HepG2 (cell line): ENCODE data around the gene SLC9A9. TPM values are rescaled to one million over a fixed set of nuclear protein-coding genes. Genes with fewer than 3 reads are reported as not detected.

Experiments
- ATAC-seq: fragments of 200-7000 bp; cut with Tn5 transposase; 3 replicates; pipeline ENCODE4 v1.9.1; 2020; ENCODE audit warnings: mild to moderate bottlenecking, moderate library complexity
- BruUV-seq: library from RNA; stranded (reverse); fragments of 400-500 nt; replicated peaks from 2 replicates; lab custom pipeline; 2021; lab: Mats Ljungman, UMichigan
- CTCF ChIA-PET: fragments of 300-600 bp; formaldehyde crosslinking; extraction: SDS; loops from one replicate; lab custom pipeline; 2021; ENCODE audit warnings: low total read pairs, inconsistent platforms, low intra/inter-chr PET ratio; lab: Yijun Ruan, JAX
- POLR2A ChIA-PET: fragments of 350-600 bp; sonication (Branson Sonifier 250); formaldehyde crosslinking; loops from one replicate; lab custom pipeline; 2020; ENCODE audit warnings: antibody characterized with exemption, inconsistent platforms; lab: Yijun Ruan, JAX
- DNase-seq: peaks from one replicate; pipeline ENCODE4 v3.0.0-alpha.2; 2015; ENCODE audit warnings: low spot score
- FAIRE-seq: peaks from 3 replicates; lab custom pipeline; 2011; peaks lifted over from hg19 to GRCh38; lab: Jason Lieb, UNC
- H2AFZ ChIP-seq: one replicate; pipeline ENCODE4 v1.6.1; 2011; ENCODE audit warnings: low read length, inconsistent platforms
- H3K27ac ChIP-seq: fragments of 300-600 bp; 3 replicates; pipeline ENCODE4 v1.8.0; 2011; ENCODE audit warnings: mixed run types, mild to moderate bottlenecking, mixed read lengths, low read length, inconsistent platforms; ENCODE audit not compliant: insufficient read depth; ENCODE audit errors: extremely low read length
- H3K27me3 ChIP-seq, 2 experiments: fragments of 200-600 bp in 1 of 2; 2 replicates in 1 of 2; 3 replicates in 1 of 2; pipeline versions ENCODE4 v1.6.0 to v1.8.0; 2011; ENCODE audit warnings: low read length in 2 of 2, mild to moderate bottlenecking in 2 of 2, moderate library complexity in 2 of 2, inconsistent platforms in 1 of 2; ENCODE audit not compliant: insufficient read depth in 2 of 2, control insufficient read depth in 1 of 2
- H3K36me3 ChIP-seq, 2 experiments: fragments of 200-600 bp in 1 of 2; replicated peaks in 1 of 2; 2 replicates in 1 of 2; 3 replicates in 1 of 2; pipeline versions ENCODE4 v1.5.1 to v1.8.0; 2011; ENCODE audit warnings: low read length in 2 of 2, inconsistent platforms in 1 of 2; ENCODE audit not compliant: insufficient read depth in 2 of 2, control insufficient read depth in 1 of 2
- H3K4me1 ChIP-seq: 2 replicates; pipeline ENCODE4 v1.5.1; 2012; ENCODE audit warnings: low read length, inconsistent platforms; ENCODE audit not compliant: insufficient read depth
- H3K4me2 ChIP-seq: 2 replicates; pipeline ENCODE4 v1.6.0; 2011; ENCODE audit warnings: low read depth, low read length, inconsistent platforms
- H3K4me3 ChIP-seq, 3 experiments: fragments of 200-600 bp in 1 of 3; sonication (generic), shearing (Covaris generic) in 1 of 3; replicated peaks in 1 of 3; 2 replicates each; pipeline ENCODE4 v1.5.1; 2011 to 2016; ENCODE audit warnings: low read length in 3 of 3, inconsistent platforms in 2 of 3, low read depth in 2 of 3, mild to moderate bottlenecking in 2 of 3, control low read depth in 1 of 3, mixed read lengths in 1 of 3; ENCODE audit not compliant: insufficient read depth in 1 of 3
- H3K79me2 ChIP-seq: one replicate; pipeline ENCODE4 v1.6.1; 2011; ENCODE audit warnings: low read length, inconsistent platforms; ENCODE audit not compliant: insufficient read depth
- H3K9ac ChIP-seq: 2 replicates; pipeline ENCODE4 v1.6.0; 2011; ENCODE audit warnings: mild to moderate bottlenecking, low read depth, low read length, inconsistent platforms; ENCODE audit not compliant: insufficient read depth
- H3K9me3 ChIP-seq: 2 replicates; pipeline ENCODE4 v1.5.1; 2012; ENCODE audit warnings: mild to moderate bottlenecking, low read length
- H4K20me1 ChIP-seq: 2 replicates; pipeline ENCODE4 v1.6.0; 2011; ENCODE audit warnings: inconsistent platforms, mild to moderate bottlenecking, low read length, moderate library complexity; ENCODE audit not compliant: insufficient read depth
- DNMT1 ChIP-seq: sonication (generic); formaldehyde crosslinking; IDR thresholded peaks from 2 replicates; pipeline ENCODE4 v1.5.1; 2020; ENCODE audit warnings: mild to moderate bottlenecking, missing genetic modification reagents
- NBN ChIP-seq: fragments of 450-650 bp; conservative IDR thresholded peaks from 2 replicates; pipeline ENCODE4 v1.6.1; 2017
- ZBTB8A ChIP-seq: sonication (generic); formaldehyde crosslinking; IDR thresholded peaks from 2 replicates; pipeline ENCODE4 v1.4.0; 2020; ENCODE audit warnings: mild to moderate bottlenecking, low read depth, missing genetic modification reagents, borderline replicate concordance
- ZNF543 ChIP-seq: sonication (generic); formaldehyde crosslinking; IDR thresholded peaks from 2 replicates; pipeline ENCODE4 v1.4.0; 2020; ENCODE audit warnings: mild to moderate bottlenecking, missing genetic modification reagents
- ZNF660 ChIP-seq: sonication (generic); formaldehyde crosslinking; IDR thresholded peaks from 2 replicates; pipeline ENCODE4 v1.5.1; 2020; ENCODE audit warnings: mild to moderate bottlenecking, low read depth, missing genetic modification reagents, borderline replicate concordance
- ZNF839 ChIP-seq: sonication (generic); formaldehyde crosslinking; IDR thresholded peaks from 2 replicates; pipeline ENCODE4 v1.4.0; 2020; ENCODE audit warnings: missing genetic modification reagents, mild to moderate bottlenecking, borderline replicate concordance
- WGBS: methylation state at CpG from one replicate; pipeline ENCODE4 v1.1.6; 2017; ENCODE audit warnings: low lambda C conversion rate; 5-methylcytosine and 5-hydroxymethylcytosine counted together
- in situ Hi-C: cut with HindIII; loops from 2 replicates; pipeline ENCODE4 v1.10.0; 2017; ENCODE audit warnings: low pct_unique_long_range_greater_than_20kb; ENCODE audit not compliant: extremely low pct_ligation_motif_present
- intact Hi-C: fragments of 100-400 bp; cut with micrococcal nuclease; formaldehyde crosslinking; loops from one replicate; pipeline ENCODE4 v1.10.0; 2022; ENCODE audit not compliant: unreplicated experiment
- polyA plus RNA-seq, 8 experiments: library from polyadenylated mRNA; depleted of rRNA in 3 of 8; stranded (reverse) in 7 of 8; unstranded in 1 of 8; fragments of >200 nt; fragmentation: Illumina TruSeq in 4 of 8; extraction: Trizol in 4 of 8; gene quantifications; 2 replicates each; pipeline versions ENCODE4 v1.2.1 to v1.2.3, GENCODE V29; 2011 to 2016; ENCODE audit warnings: low read depth in 4 of 8, missing spikeins in 1 of 8, mixed read lengths in 1 of 8; ENCODE audit not compliant: insufficient read depth in 1 of 8
- total RNA-seq, 5 experiments: library from RNA; depleted of rRNA; stranded (reverse); fragments of >200 nt; fragmentation: Illumina TruSeq; extraction: Trizol; gene quantifications; 2 replicates each; pipeline ENCODE4 v1.2.3, GENCODE V29; 2016; ENCODE audit warnings: low read depth in 1 of 5
- TF ChIP-seq, protein P1 (sequence below): sonication (generic); formaldehyde crosslinking; IDR thresholded peaks from 2 replicates; pipeline ENCODE4 v1.4.0; 2020; ENCODE audit warnings: mild to moderate bottlenecking, missing genetic modification reagents
- TF ChIP-seq, protein P2 (sequence below): sonication (generic); formaldehyde crosslinking; IDR thresholded peaks from 2 replicates; pipeline ENCODE4 v1.4.0; 2020; ENCODE audit warnings: mild to moderate bottlenecking, missing genetic modification reagents

Gene SLC9A9
- total and polyA plus RNA-seq, 2 of the 13 experiments (the other 11 are each of a cell fraction or from before 2014, with no cell fraction given), result not detected

DNA sequence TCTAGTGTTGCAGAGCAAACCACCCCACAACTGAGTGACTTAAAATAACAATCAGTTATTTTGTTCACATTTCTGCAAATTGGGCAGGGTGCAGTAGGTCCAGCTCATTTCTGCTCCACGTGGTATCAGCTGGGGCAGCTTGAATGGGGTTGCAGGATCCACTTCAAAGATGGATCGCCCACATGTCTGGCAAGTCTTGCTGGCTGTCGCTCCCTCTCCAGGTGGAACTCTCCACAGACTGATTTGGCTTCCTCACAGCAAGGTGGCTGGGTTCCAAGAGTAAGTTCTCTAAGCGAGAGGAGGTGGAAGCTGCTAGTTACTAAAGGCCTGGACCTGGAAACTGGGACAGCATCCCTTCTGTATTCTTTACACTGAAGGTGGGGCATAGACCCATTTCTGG is 213.3 kb downstream of the SLC9A9 start:
- H4K20me1 ChIP-seq, result no peaks in the 10 kb centered on the region
- 0% methylated on average over 2 of the region's 4 CpGs for WGBS
- no peaks in the 10 kb centered on the region for H3K36me3 ChIP-seq
- no peaks in the 10 kb centered on the region for H3K79me2 ChIP-seq
- DNase-seq, result no peak
- H3K27ac ChIP-seq, result no peak overlapping the region
- ChIA-PET CTCF (no interaction called here), POLR2A (no interaction called here)
- no peaks in the 10 kb centered on the region; a peak in 1 of 5 replicates for H3K27me3 ChIP-seq
- H3K4me2 ChIP-seq, result no peak overlapping the region
- H3K4me1 ChIP-seq, result no peaks in the 10 kb centered on the region
- no peak overlapping the region for H3K9ac ChIP-seq
- no peak for FAIRE-seq
- H3K4me3 ChIP-seq, result no peak overlapping the region
- no peak overlapping the region for H2AFZ ChIP-seq
- in situ Hi-C loops, result no loop called here
- TF ChIP-seq, protein P1, sequence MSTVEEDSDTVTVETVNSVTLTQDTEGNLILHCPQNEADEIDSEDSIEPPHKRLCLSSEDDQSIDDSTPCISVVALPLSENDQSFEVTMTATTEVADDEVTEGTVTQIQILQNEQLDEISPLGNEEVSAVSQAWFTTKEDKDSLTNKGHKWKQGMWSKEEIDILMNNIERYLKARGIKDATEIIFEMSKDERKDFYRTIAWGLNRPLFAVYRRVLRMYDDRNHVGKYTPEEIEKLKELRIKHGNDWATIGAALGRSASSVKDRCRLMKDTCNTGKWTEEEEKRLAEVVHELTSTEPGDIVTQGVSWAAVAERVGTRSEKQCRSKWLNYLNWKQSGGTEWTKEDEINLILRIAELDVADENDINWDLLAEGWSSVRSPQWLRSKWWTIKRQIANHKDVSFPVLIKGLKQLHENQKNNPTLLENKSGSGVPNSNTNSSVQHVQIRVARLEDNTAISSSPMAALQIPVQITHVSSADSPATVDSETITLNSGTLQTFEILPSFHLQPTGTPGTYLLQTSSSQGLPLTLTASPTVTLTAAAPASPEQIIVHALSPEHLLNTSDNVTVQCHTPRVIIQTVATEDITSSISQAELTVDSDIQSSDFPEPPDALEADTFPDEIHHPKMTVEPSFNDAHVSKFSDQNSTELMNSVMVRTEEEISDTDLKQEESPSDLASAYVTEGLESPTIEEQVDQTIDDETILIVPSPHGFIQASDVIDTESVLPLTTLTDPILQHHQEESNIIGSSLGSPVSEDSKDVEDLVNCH, result no peak
- no peak for TF ChIP-seq ZBTB8A (CRISPR knock-in tag)
- TF ChIP-seq NBN, result no peak
- TF ChIP-seq ZNF543, result no peak
- TF ChIP-seq ZNF660 (CRISPR knock-in tag), result no peak
- TF ChIP-seq ZNF839 (CRISPR knock-in tag), result no peak
- no peak for TF ChIP-seq DNMT1 (CRISPR knock-in tag)
- TF ChIP-seq, protein P2, sequence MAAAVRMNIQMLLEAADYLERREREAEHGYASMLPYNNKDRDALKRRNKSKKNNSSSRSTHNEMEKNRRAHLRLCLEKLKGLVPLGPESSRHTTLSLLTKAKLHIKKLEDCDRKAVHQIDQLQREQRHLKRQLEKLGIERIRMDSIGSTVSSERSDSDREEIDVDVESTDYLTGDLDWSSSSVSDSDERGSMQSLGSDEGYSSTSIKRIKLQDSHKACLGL (CRISPR knock-in tag), result no peak
- peaks cover 18% of the 10 kb centered on the region; the same call in 1 of the 2 replicates for H3K9me3 ChIP-seq
- ATAC-seq, result no peak
- no TSS peak for BruUV-seq
- intact Hi-C loops, result no loop called here
